ENCODE data around the gene NHLRC3. TPM values are rescaled to one million over a fixed set of nuclear protein-coding genes. Genes with fewer than 3 reads are reported as not detected.

Gene NHLRC3, protein sequence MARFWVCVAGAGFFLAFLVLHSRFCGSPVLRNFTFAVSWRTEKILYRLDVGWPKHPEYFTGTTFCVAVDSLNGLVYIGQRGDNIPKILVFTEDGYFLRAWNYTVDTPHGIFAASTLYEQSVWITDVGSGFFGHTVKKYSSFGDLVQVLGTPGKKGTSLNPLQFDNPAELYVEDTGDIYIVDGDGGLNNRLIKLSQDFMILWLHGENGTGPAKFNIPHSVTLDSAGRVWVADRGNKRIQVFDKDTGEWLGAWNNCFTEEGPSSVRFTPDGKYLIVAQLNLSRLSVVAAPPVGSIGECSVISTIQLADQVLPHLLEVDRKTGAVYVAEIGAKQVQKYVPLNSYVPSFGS
- total RNA-seq, result 19.1 and 27.5 TPM in 2 replicates

DNA sequence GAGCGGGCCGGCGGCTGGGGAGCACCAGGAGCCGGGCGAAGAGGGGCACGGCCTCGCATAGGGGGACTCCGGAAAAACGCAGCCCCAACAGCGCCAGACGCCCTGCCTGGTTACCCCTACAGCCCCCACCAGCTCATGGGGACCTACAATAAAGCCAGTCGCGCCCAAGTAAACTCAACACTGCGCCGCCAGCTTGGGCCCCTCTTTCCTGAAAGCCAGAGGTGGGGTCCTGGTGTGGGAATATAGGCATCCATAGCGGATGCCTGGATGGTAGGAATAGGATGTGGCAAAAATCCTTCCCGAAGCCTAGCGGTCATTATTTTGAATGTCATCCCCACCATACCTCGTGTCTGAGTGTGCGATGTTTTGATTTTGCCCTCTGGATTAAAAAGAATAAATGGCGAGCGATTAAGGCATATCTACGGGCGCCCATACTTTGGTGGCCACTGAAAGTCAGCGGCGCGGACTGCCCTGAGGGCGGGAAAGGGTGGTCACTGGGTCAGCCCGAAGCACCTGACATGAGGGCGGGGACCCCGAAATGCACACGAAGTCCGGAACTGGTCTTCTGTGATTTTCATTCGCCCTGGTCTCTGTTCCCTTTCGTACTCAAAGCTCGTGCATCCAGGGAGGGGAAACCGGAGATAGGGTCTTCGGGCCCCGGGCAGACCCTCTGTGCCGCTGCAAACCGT lies at the start of gene NHLRC3, which contains the start of gene PROSER1:
NHLRC3 (plus strand) TSS at position 577 of the 689 bp plus-strand sequence. CDS start 184 bp downstream, outside the sequence.
PROSER1 (minus strand) TSS at position 210 of the 689 bp plus-strand sequence. CDS start 847 bp downstream, outside the sequence.

DNA sequence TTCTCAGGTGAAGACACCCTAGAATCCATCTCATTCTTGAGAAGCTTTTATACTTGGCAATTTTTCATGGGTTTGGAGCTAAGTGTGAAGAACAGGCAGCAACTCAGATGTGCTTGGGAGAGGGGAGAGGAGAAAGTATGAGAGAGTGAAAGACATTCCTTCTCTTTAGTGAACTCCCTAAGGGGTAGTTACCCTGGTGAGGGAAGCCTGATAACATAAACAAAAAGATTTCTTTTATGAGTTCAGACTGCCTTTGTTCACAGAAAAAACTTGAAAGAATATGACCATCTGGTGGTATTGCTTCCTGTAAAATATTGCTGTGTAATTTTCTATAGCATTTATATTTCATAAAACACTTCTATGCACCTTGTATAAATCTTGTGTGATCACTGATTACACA lies 47.6 kb upstream of the NHLRC3 start, which contains the start of gene STOML3:
STOML3 (minus strand) TSS at position 139 of the 400 bp plus-strand sequence; CDS start at position 29, 110 bp downstream.

Other genes with a start within 250 kb of the NHLRC3 start
- gene STOML3, start 47.6 kb upstream of the NHLRC3 start, total RNA-seq, result not detected in 2 replicates
- 8.2 and 9.2 TPM in 2 replicates for gene PROSER1, start 367 bp upstream of the NHLRC3 start, total RNA-seq

All from smooth muscle cell of bladder (primary cell).